Activated CD4-positive, CD25-positive, alpha-beta regulatory T cell treated with anti-CD3 and anti-CD28 coated beads, Interleukin-2, amount 50 U/mL, for 72 hours (primary cell): ENCODE results near the gene MCEMP1.

Experiments used
- DNase-seq: peaks from one replicate; pipeline ENCODE4 v3.0.0; 2021

Gene MCEMP1, protein sequence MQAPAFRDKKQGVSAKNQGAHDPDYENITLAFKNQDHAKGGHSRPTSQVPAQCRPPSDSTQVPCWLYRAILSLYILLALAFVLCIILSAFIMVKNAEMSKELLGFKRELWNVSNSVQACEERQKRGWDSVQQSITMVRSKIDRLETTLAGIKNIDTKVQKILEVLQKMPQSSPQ

GRCh38 chr19:7676854-7677253 is at the start of gene MCEMP1:
Gene MCEMP1, plus strand, starts transcription at chr19:7677090. Its CDS starts 31 bp downstream, at chr19:7677121.
- DNase-seq: no peak

DNA sequence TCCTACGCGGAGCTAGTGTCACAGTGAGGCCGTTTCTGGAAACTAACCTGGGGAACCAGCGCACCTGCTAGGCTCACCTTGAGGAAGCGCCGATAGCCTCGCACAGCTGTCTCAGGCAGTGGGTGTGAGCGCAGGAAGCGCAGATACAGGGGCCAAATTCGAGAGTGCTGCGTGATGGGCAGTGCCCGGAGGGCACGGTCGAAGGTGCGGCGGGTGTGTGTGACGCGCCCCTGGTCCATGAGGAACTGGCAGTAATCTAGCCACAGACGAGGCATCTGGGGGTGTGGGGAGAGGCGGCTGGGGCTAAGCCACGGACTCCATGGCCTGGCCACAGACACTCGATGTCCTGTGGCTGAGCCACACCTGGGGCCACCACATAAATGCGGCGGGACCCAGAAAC is 49.7 kb upstream of the MCEMP1 start:
- DNase-seq: no peak

- no peak for DNase-seq
These were observed 48.1 kb upstream of the MCEMP1 start for GRCh38 chr19:7628589-7629311.

DNA sequence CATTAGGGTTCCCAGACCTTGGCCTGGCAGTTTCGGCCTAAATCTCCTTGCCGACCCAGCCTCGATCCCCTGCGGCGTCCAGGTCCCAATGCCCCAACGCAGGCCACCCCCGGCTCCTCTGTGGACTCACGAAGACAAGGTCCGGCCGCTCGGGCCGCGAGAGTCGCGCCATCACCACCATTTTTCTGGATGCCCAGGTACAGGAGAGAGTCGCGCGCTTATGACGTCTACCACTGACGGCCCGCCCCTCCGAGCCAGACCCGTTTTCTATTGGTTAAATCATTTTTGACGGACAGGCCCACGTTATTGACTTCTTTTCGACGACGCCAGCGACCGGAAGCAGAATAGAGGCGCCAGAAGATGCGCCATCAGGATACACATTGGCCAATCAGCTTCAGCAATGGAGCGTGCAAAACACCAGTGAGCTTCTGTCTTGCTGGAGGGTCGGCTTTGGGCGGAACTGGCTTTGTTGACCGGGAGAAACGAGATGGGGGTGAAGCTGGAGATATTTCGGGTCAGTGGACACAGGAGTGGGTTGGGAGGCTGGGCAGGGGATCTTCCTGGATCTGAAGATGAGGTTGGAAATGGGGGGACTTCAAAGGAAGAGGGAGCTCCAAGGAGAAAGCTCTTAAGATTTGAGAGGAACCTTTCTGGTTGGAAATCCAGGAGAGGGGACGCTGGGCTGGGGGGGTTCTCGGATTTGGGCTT is 47.4 kb upstream of the MCEMP1 start, which contains the start of the genes PET100 and XAB2:
PET100 (plus strand) TSS at position 447 of the 708 bp plus-strand sequence; CDS start at position 488, 41 bp downstream.
XAB2 (minus strand) TSS at position 199 of the 708 bp plus-strand sequence; CDS start at position 181, 18 bp downstream.
- peak; percentile 92 for DNase-seq

GRCh38 chr19:7631577-7631976 is 45.3 kb upstream of the MCEMP1 start:
- no peak for DNase-seq

DNA sequence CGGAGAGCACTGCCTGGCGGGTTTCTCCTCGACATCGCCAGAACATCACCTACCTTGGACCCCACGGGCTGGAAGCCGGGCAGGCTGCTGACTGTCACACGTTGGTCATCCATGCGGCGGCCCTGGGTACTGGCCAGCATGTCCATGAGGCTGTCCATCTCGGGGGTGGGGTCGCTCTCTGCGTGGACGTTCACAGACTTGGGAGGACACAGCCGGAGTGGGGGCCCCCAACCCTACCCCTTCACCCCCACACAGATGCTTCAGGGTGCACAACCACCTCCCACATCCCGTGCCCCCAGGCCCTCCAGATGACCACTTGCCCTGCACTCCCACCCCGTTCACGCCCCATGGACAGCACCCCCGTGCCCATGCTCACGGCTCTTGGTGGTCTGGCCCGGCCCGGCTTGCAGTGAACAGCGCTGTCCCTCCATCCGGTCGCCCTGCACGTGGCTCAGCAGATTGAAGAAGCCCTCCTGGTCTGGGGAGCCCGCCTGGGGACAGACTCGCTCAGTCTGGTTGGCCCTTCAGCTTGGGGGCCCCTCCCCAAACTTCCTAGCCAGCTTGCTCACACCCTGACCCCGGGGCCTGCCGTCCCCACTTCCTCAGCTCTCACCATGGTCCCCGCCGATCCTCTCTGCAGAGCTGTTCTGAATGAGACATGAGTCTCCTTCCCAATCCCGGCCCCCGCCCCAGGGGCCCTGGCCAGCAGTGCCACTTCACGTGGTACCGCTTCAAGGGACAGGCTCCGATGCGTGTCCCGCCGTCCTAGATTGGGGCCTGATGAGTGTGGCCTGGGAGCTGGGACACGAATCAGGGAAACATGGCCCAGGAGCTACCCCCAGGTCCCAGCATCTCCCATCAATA is 44.3 kb upstream of the MCEMP1 start:
- DNase-seq: no peak

DNA sequence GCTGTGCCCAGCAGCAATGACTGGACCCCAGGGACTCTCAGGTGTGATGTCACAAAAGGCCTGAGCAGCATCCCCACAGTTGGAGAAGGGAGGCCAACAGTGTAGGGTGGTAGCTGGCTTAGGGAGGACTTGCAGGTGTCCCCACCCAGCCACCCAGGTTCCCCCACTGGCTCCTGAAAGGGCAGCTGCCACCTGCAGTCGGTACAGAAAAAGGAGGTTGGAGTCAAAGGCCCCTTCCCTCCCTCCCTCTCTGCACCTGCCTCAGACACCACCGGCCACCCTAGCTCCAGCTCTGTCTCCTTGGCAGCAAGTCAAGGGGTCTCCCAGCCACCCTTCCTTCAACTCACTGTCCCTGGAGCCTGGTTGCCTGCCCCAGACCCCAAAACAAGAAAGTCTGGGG is 43.2 kb upstream of the MCEMP1 start, which contains the start of gene PCP2:
PCP2 (minus strand) TSS at position 22 of the 400 bp plus-strand sequence. CDS start 262 bp downstream, outside the sequence.
- DNase-seq: no peak

- no peak for DNase-seq
These were observed 41.2 kb upstream of the MCEMP1 start for GRCh38 chr19:7635670-7636069.

GRCh38 chr19:7636317-7636690 is 40.6 kb upstream of the MCEMP1 start:
- no peak for DNase-seq

- peak; percentile 91 for DNase-seq
These were observed 40.1 kb upstream of the MCEMP1 start, which contains the start of gene STXBP2 for GRCh38 chr19:7636691-7637373. Gene STXBP2, plus strand, starts transcription at chr19:7637110. Its CDS starts 40 bp downstream, at chr19:7637150.

DNA sequence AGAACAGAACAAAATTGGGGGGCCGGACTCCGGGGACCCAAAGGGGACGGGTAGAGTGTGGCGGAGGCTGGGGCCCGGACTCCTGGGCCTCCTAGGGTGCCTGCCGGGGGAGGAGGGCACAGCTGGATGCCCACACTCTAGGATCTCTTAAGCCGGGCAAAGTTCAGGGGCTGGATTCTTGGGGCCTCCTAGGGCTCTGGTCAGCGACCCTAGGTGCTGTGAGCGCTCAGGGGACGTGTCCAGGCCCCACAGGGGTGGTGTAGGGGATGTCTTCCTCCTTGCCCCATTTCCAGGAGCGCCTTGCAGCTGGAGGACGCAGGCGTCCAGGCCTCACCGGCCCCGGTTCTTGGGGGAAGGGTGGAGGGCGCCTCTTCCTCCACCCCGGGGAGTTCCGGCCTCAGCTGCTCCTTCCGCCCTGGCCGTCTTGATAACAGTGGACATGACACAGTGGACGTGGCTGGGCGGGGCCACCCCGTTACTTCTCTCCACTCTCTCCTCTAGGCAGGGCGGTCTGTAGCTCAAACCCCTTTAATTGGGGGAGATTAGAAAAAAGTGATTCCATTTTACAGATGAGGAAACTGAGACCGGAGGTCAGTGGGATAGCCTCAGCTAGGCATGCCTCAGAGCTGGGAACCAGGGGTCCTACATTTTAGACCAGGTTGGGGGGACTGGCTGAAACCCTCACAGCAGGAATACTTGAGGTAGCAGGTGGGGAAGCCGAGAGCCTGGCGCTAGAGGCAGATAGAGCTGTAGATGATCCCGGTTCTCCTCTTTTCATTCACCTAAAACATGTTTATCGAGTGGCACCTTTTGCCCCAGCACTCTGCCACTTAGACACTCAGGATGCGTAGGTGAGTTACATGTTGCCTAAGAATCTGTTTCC is 39.3 kb upstream of the MCEMP1 start:
- no peak for DNase-seq

- DNase-seq: no peak
These were observed 38.0 kb upstream of the MCEMP1 start for GRCh38 chr19:7638802-7639465.

DNA sequence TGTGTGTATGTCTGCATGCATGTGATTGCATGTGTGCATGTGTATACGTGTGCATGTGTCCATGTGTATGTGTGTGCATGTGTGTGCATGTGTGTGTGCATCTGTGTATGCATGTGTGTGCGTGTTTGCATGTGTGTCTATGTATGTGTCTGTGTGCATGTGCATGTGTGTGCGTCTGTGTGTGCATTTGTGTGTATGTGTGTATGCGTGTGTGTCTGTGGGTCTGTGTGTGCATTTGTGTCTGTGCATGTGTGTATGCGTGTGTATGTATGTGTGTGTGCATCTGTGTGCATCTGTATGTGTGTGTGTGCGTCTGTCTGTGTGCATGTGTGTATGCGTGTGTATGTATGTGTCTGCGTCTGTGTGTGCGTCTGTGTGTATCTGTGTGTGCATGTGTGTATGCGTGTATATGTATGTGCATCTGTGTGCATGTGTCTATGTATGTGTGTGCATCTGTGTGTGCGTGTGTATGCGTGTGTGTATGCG is 37.0 kb upstream of the MCEMP1 start:
- no peak for DNase-seq

DNA sequence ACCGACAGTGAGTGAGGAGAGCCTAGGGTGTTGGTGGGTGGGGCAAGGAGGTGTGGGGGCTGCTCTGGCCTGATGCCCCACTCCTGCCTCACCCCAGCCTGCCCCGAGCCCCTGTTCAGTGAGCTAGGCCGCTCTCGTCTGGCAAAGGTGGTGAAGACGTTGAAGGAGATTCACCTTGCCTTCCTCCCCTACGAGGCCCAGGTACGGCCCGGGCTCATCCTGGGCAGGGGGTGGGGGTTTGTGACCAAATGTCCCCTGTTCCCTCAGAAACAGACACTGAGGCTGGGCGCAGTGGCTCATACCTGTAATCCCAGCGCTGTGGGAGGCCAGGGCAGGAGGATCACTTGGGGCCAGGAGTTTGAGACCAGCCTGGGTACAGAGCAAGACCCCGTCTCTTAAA is 36.1 kb upstream of the MCEMP1 start:
- DNase-seq: no peak

DNA sequence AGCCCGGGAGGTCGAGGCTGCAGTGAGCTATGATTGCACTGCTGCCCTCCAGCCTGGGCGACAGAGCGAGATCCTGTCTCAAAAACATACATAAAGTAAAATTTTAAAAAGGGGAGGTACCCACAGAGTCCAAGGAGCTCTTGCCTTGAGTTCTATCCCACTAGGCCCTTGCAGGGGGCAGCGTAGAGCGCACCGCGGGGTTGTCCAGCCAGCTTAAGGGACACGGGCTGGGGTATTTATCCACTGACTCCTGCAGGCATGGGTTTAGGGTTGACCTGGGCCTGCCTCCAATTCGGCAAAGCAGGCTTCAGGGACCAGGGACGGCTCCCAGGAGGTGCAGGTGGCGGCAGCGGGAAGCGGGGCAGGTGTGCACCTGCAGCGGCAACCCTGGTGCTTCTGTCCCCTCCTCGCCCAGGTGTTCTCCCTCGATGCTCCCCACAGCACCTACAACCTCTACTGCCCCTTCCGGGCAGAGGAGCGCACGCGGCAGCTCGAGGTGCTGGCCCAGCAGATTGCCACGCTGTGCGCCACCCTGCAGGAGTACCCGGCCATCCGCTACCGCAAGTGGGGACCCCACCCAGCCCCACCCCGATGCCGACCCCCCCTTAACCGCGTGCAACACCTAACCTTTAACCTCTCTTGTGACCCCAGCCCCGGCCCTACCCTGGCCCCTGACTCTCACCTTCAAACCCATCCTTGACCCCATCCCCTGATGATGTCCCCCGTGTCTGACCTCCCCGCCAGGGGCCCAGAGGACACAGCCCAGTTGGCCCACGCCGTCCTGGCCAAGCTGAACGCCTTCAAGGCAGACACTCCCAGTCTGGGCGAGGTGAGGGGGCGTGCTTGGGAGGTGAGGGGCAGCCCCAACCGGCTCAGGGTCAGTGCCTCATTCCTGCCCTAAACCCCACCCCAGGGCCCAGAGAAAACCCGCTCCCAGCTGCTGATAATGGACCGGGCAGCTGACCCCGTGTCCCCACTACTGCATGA is 35.3 kb upstream of the MCEMP1 start:
- no peak for DNase-seq

DNA sequence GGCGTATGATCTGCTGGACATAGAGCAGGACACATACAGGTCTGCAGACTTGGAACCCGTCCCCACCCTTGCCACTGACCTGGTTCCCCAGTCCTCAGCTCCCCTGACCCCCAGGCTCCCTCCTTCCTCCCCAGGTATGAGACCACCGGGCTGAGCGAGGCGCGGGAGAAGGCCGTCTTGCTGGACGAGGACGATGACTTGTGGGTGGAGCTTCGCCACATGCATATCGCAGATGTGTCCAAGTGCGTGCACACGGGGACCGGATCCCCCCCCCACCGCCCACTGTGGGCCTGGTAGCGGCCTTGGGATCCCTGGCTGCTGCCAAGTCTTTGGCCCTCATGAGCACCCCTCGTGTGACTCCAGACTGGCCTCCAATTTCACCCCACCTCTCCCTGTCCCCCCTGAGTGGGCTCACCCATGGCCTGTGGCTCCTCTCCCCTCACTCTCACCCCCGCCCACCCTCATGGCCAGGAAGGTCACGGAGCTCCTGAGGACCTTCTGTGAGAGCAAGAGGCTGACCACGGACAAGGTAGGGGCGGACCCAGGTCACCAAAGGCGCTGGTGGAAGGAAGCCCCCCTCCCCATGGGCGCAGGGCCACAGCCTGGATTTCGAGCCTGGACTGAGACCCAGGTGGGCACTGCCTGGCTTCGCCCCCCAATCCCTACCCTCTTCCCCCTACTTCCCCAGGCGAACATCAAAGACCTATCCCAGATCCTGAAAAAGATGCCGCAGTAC is 34.4 kb upstream of the MCEMP1 start:
- no peak for DNase-seq

GRCh38 chr19:7643031-7643415 is 33.9 kb upstream of the MCEMP1 start:
- DNase-seq: no peak
